ENCODE data around the gene RRH.
A peak's percentile ranks its signal among the peaks of the same experiment; 100 is the strongest.

The RRH gene

GRCh38 chr4:109801099-109801789 lies 26.5 kb upstream of the RRH start:
- intact Hi-C loops (cut with DNase I; ENCODE audit: low total_unique reads), result no loop called here
- Histone ChIP-seq H3K27me3 (peaks cover 0 to 2% of the 10 kb centered on the region in 2 donors), H3K4me1 (no peaks in the 10 kb centered on the region), H3K27ac (no peak overlapping the region), H3K4me3 (no peak overlapping the region), H3K9me3 (no peaks in the 10 kb centered on the region), H3K36me3 (no peaks in the 10 kb centered on the region)
- no peak for TF ChIP-seq CTCF (IDR thresholded peaks at IDR 0.05)
- DNase-seq, result no peak

GRCh38 chr4:109801895-109802319 lies 25.9 kb upstream of the RRH start, which contains the start of gene CFI:
Gene CFI, minus strand, starts transcription at chr4:109801999. Its CDS starts 28 bp downstream, at chr4:109801971.
- no peak for DNase-seq
- intact Hi-C loops (cut with DNase I; ENCODE audit: low total_unique reads), result no loop called here
- Histone ChIP-seq H3K27ac (no peak within 1 kb of the TSS), H3K4me3 (no peak within 1 kb of the TSS), H3K36me3 (no peaks in the 10 kb centered on the region), H3K9me3 (no peaks in the 10 kb centered on the region), H3K4me1 (no peaks in the 10 kb centered on the region), H3K27me3 (peaks cover 0 to 2% of the 10 kb centered on the region in 2 donors)
- no peak for TF ChIP-seq CTCF (IDR thresholded peaks at IDR 0.05)

DNA sequence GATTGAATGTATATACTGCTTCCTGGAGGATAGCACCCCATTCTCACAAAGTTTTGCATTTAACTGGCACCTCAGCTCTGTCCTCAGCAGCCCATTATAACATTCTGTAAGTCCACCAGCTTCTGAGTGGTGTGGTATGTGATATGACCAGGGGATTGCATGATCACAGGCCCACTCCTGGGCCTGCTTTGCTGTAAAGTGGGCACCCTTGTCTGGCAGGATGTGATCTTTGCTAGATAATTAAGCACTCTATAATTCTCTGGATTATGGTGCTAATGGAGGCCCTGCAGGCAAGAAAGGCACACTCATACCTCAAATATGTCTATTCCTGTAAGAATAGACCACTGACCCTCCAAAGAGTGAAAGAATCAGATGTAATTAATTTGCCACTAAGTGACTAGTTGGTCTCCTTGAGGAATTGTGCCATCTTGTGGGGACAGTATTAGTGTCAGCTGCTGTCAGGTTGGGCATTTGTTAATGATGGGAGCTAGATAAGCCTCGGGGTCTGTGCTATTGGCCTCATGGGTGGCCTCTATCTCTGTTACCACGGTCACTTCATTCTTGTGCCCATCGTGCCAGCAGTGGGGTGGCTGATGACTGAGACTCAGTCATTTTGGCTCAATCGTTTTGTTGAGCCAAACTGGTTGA lies 23.7 kb upstream of the RRH start:
- no peak overlapping the region for H3K27ac ChIP-seq
- peaks cover 0 to 2% of the 10 kb centered on the region in 2 donors for H3K27me3 ChIP-seq
- peak in 1 of 2 experiments; percentile 18 for TF ChIP-seq CTCF (IDR thresholded peaks at IDR 0.05)
- no peaks in the 10 kb centered on the region for H3K4me1 ChIP-seq
- no peak for DNase-seq
- no peaks in the 10 kb centered on the region for H3K36me3 ChIP-seq
- intact Hi-C loops (cut with DNase I; ENCODE audit: low total_unique reads), result no loop called here
- H3K4me3 ChIP-seq, result no peak overlapping the region
- no peaks in the 10 kb centered on the region for H3K9me3 ChIP-seq

DNA sequence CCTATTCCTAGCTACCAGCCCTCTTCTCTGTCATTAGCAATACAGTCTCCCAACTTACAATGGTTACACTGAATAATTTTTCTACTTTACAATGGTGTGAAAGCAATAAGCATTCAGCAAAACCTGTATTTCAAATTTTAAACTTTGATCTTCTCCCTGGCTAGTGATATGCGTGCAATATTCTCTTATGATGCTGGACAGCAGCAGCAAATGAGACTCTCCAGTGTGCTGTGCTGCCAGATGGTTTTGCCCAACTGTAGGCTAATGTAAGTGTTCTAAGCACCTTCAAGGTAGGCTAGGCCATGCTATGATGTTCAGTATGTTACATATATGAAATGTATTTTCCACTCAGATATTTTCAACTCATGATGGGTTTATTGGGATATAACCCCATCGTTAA lies 18.1 kb upstream of the RRH start:
- peaks cover 0 to 2% (median 0%) of the 10 kb centered on the region in 4 donors for H3K4me1 ChIP-seq
- intact Hi-C loops (cut with DNase I; ENCODE audit: low total_unique reads), result loop anchor here (10.0 kb wide), 1 partner anchor 1185 kb away; the partner anchor contains the start of gene RPL34
- no peaks in the 10 kb centered on the region for H3K36me3 ChIP-seq
- peaks cover 0 to 2% of the 10 kb centered on the region in 2 donors for H3K27me3 ChIP-seq
- TF ChIP-seq CTCF (IDR thresholded peaks at IDR 0.05), result no peak
- no peaks in the 10 kb centered on the region for H3K9me3 ChIP-seq
- no peak for DNase-seq
- H3K4me3 ChIP-seq, result no peak overlapping the region
- no peak overlapping the region for H3K27ac ChIP-seq

GRCh38 chr4:109810552-109811387 lies 17.0 kb upstream of the RRH start:
- H3K4me1 ChIP-seq, result peaks cover 0 to 5% (median 0%) of the 10 kb centered on the region in 4 donors
- no peaks in the 10 kb centered on the region for H3K9me3 ChIP-seq
- no peak for TF ChIP-seq CTCF (IDR thresholded peaks at IDR 0.05)
- no peak overlapping the region for H3K27ac ChIP-seq
- H3K4me3 ChIP-seq, result no peak overlapping the region
- H3K27me3 ChIP-seq, result peaks cover 0 to under 1% of the 10 kb centered on the region in 2 donors
- H3K36me3 ChIP-seq, result no peaks in the 10 kb centered on the region
- DNase-seq, result no peak
- intact Hi-C loops (cut with DNase I; ENCODE audit: low total_unique reads), result loop anchor here (10.0 kb wide), 1 partner anchor 1186 kb away; the partner anchor contains the start of gene RPL34

Data from tibial artery (tissue), 4 donors.